A673 (cell line): Measurements from ENCODE around the gene MTHFD2L. TPM values are rescaled to one million over a fixed set of nuclear protein-coding genes. Genes with fewer than 3 reads are reported as not detected.

Experiments
- BruUV-seq: library from RNA; stranded (reverse); fragments of 400-500 nt; replicated peaks from 2 replicates; lab custom pipeline; 2021; lab: Mats Ljungman, UMichigan
- CTCF ChIA-PET: fragments of 300-600 bp; sonication (Branson Sonifier 250); formaldehyde crosslinking; loops from one replicate; lab custom pipeline; 2022; ENCODE audit warnings: antibody characterized with exemption; lab: Charles Lee
- POLR2A ChIA-PET: fragments of 300-600 bp; sonication (Branson Sonifier 250); formaldehyde crosslinking; loops from one replicate; lab custom pipeline; 2022; ENCODE audit warnings: antibody characterized with exemption; ENCODE audit not compliant: low non-redundant PET; lab: Charles Lee
- DNase-seq: peaks from one replicate; pipeline ENCODE4 v3.0.0-alpha.2; 2015; ENCODE audit warnings: low spot score
- H3K27ac ChIP-seq: fragments of 200-600 bp; sonication (generic); 2 replicates; pipeline ENCODE4 v1.5.1; 2016; ENCODE audit warnings: mixed run types, low read depth, mild to moderate bottlenecking, mixed read lengths, antibody characterized with exemption, low read length; ENCODE audit not compliant: poor library complexity, severe bottlenecking
- H3K27me3 ChIP-seq: fragments of 200-600 bp; sonication (generic); replicated peaks from 2 replicates; pipeline ENCODE4 v1.6.1; 2017; ENCODE audit warnings: mixed run types, low read depth, mild to moderate bottlenecking, mixed read lengths, antibody characterized with exemption, low read length; ENCODE audit not compliant: insufficient read depth, poor library complexity
- H3K36me3 ChIP-seq: fragments of 200-600 bp; sonication (generic); 2 replicates; pipeline ENCODE4 v1.6.1; 2016; ENCODE audit warnings: mixed run types, mild to moderate bottlenecking, mixed read lengths, antibody characterized with exemption, low read length; ENCODE audit not compliant: insufficient read depth, poor library complexity, severe bottlenecking
- H3K4me1 ChIP-seq: fragments of 200-600 bp; sonication (generic); 2 replicates; pipeline ENCODE4 v1.6.1; 2017; ENCODE audit warnings: mixed run types, mild to moderate bottlenecking, mixed read lengths, antibody characterized with exemption, low read length; ENCODE audit not compliant: insufficient read depth, poor library complexity, severe bottlenecking
- H3K4me3 ChIP-seq: fragments of 200-600 bp; sonication (generic); 2 replicates; pipeline ENCODE4 v1.5.1; 2016; ENCODE audit warnings: low read depth, mixed run types, mild to moderate bottlenecking, mixed read lengths, low read length; ENCODE audit not compliant: poor library complexity, severe bottlenecking
- H3K9me3 ChIP-seq: fragments of 200-600 bp; sonication (generic); 2 replicates; pipeline ENCODE4 v1.6.1; 2016; ENCODE audit warnings: mixed run types, low read depth, mild to moderate bottlenecking, mixed read lengths, antibody characterized with exemption, low read length; ENCODE audit not compliant: poor library complexity, severe bottlenecking
- CTCF ChIP-seq: fragments of 300-800, 200-600 bp; sonication (generic); conservative IDR thresholded peaks from 2 replicates; pipeline ENCODE4 v1.5.1; 2017; ENCODE audit warnings: low read depth, mild to moderate bottlenecking, antibody characterized with exemption, low read length, moderate library complexity, mixed read lengths
- EZH2 ChIP-seq: fragments of 200-600 bp; sonication (generic); IDR thresholded peaks from 2 replicates; pipeline ENCODE4 v1.6.1; 2017; ENCODE audit warnings: borderline replicate concordance, low read depth, mild to moderate bottlenecking, mixed read lengths, antibody characterized with exemption, low read length; ENCODE audit not compliant: poor library complexity, severe bottlenecking
- intact Hi-C: fragments of 100-400 bp; cut with micrococcal nuclease; formaldehyde crosslinking; loops from one replicate; pipeline ENCODE4 v1.10.0; 2022; ENCODE audit not compliant: unreplicated experiment
- total RNA-seq: library from RNA; stranded (reverse); gene quantifications from 2 replicates; pipeline ENCODE4 v1.2.3, GENCODE V29; 2021

The MTHFD2L gene
- total RNA-seq, 1 experiment from 2014 or later: 11.4 TPM

- Histone ChIP-seq H3K36me3 (no peaks in the 10 kb centered on the region), H3K9me3 (no peaks in the 10 kb centered on the region), H3K4me1 (peaks cover 19% of the 10 kb centered on the region), H3K27me3 (no peaks in the 10 kb centered on the region), H3K4me3 (no peak overlapping the region), H3K27ac (no peak overlapping the region)
- DNase-seq: no peak
- intact Hi-C loops: no loop called here
- no peak for TF ChIP-seq CTCF
- TF ChIP-seq EZH2: no peak
- POLR2A ChIA-PET: no interaction called here
- no TSS peak for BruUV-seq
- CTCF ChIA-PET: no interaction called here
Measured at GRCh38 chr4:74307170-74307569, 149.3 kb downstream of the MTHFD2L start.

GRCh38 chr4:74308215-74308614 is 150.3 kb downstream of the MTHFD2L start, which contains the start of gene EPGN:
TSS of gene EPGN (plus strand) at chr4:74308470. CDS start at chr4:74308534, 64 bp downstream.
- CTCF ChIA-PET: no interaction called here
- Histone ChIP-seq H3K4me1 (peaks cover 19% of the 10 kb centered on the region), H3K27me3 (no peaks in the 10 kb centered on the region), H3K4me3 (no peak within 1 kb of the TSS), H3K9me3 (no peaks in the 10 kb centered on the region), H3K27ac (no peak within 1 kb of the TSS), H3K36me3 (no peaks in the 10 kb centered on the region)
- intact Hi-C loops: no loop called here
- peak; percentile 19 for DNase-seq
- no peak for TF ChIP-seq CTCF
- POLR2A ChIA-PET: no interaction called here
- BruUV-seq: no TSS peak

- BruUV-seq: no TSS peak
- Histone ChIP-seq H3K4me3 (no peak overlapping the region), H3K9me3 (no peaks in the 10 kb centered on the region), H3K36me3 (no peaks in the 10 kb centered on the region), H3K27ac (no peak overlapping the region), H3K4me1 (peaks cover 19% of the 10 kb centered on the region), H3K27me3 (no peaks in the 10 kb centered on the region)
- POLR2A ChIA-PET: no interaction called here
- CTCF ChIA-PET: no interaction called here
- intact Hi-C loops: no loop called here
- no peak for DNase-seq
- no peak for TF ChIP-seq CTCF
- no peak for TF ChIP-seq EZH2
Measured at GRCh38 chr4:74309223-74309622, 151.3 kb downstream of the MTHFD2L start.
